Measurements from ENCODE around the gene CFAP77.
A peak's percentile ranks its signal among the peaks of the same experiment; 100 is the strongest.
"Not testable (repeated sequence)": the region's sequence is repeated elsewhere in the genome, so short reads cannot be mapped to it uniquely, and the experiment has no call there.

The CFAP77 gene

GRCh38 chr9:132409828-132410528, at the start of gene CFAP77:
TSS of gene CFAP77 (plus strand) at chr9:132410211. CDS start at chr9:132410272, 61 bp downstream.
- Mint-ChIP-seq H3K36me3 (peaks cover 2 to 8% of the 10 kb centered on the region in 2 donors), H3K4me1 (peaks cover 31 to 40% of the 10 kb centered on the region in 2 donors), H3K4me3 (peak within 1 kb of the TSS; percentile 68 to 79), H3K9me3 (no peaks in the 10 kb centered on the region), H3K27ac (peak within 1 kb of the TSS; percentile 80), H3K27me3 (peaks cover 15 to 25% of the 10 kb centered on the region in 2 donors)
- ATAC-seq (replicated peaks) (peak; percentile 38 to 41), DNase-seq (no peak)

GRCh38 chr9:132364068-132364467, 45.9 kb upstream of the CFAP77 start:
- ATAC-seq (replicated peaks) (no peak), DNase-seq (no peak)
- H3K4me1 Mint-ChIP-seq: peaks cover 10 to 20% of the 10 kb centered on the region in 2 donors
- H3K27ac Mint-ChIP-seq: no peak overlapping the region
- H3K9me3 Mint-ChIP-seq: no peaks in the 10 kb centered on the region
- H3K36me3 Mint-ChIP-seq: no peaks in the 10 kb centered on the region
- no peak overlapping the region for H3K4me3 Mint-ChIP-seq
- H3K27me3 Mint-ChIP-seq: no peaks in the 10 kb centered on the region

- H3K27me3 Mint-ChIP-seq: no peaks in the 10 kb centered on the region
- peaks cover 10 to 18% of the 10 kb centered on the region in 2 donors for H3K4me1 Mint-ChIP-seq
- no peaks in the 10 kb centered on the region for H3K9me3 Mint-ChIP-seq
- no peak overlapping the region for H3K27ac Mint-ChIP-seq
- H3K4me3 Mint-ChIP-seq: no peak overlapping the region
- peaks cover 0 to 4% of the 10 kb centered on the region in 2 donors for H3K36me3 Mint-ChIP-seq
- DNase-seq (no peak), ATAC-seq (replicated peaks) (no peak)
Measured at GRCh38 chr9:132365986-132366385, 44.0 kb upstream of the CFAP77 start.

- H3K4me1 Mint-ChIP-seq: peaks cover 10 to 18% of the 10 kb centered on the region in 2 donors
- peaks cover 0 to 4% of the 10 kb centered on the region in 2 donors for H3K36me3 Mint-ChIP-seq
- no peak overlapping the region for H3K4me3 Mint-ChIP-seq
- no peak for DNase-seq
- H3K27ac Mint-ChIP-seq: no peak overlapping the region
- H3K9me3 Mint-ChIP-seq: no peaks in the 10 kb centered on the region
- no peak for ATAC-seq (replicated peaks)
- H3K27me3 Mint-ChIP-seq: no peaks in the 10 kb centered on the region
Measured at GRCh38 chr9:132366481-132366880, 43.5 kb upstream of the CFAP77 start.

GRCh38 chr9:132367613-132368313, 42.2 kb upstream of the CFAP77 start:
- DNase-seq (no peak), ATAC-seq (replicated peaks) (no peak)
- H3K4me1 Mint-ChIP-seq: peaks cover 18 to 27% of the 10 kb centered on the region in 2 donors
- no peak overlapping the region for H3K27ac Mint-ChIP-seq
- H3K9me3 Mint-ChIP-seq: no peaks in the 10 kb centered on the region
- no peaks in the 10 kb centered on the region for H3K27me3 Mint-ChIP-seq
- no peak overlapping the region for H3K4me3 Mint-ChIP-seq
- peaks cover 2 to 10% of the 10 kb centered on the region in 2 donors for H3K36me3 Mint-ChIP-seq

GRCh38 chr9:132369421-132369820, 40.6 kb upstream of the CFAP77 start:
- DNase-seq (no peak), ATAC-seq (replicated peaks) (no peak)
- Mint-ChIP-seq H3K27me3 (no peaks in the 10 kb centered on the region), H3K4me3 (no peak overlapping the region), H3K36me3 (peaks cover 4 to 17% of the 10 kb centered on the region in 2 donors), H3K9me3 (no peaks in the 10 kb centered on the region), H3K4me1 (peaks cover 27 to 43% of the 10 kb centered on the region in 2 donors), H3K27ac (no peak overlapping the region)

- Mint-ChIP-seq H3K4me1 (peaks cover 34 to 51% of the 10 kb centered on the region in 2 donors), H3K4me3 (no peak overlapping the region), H3K9me3 (no peaks in the 10 kb centered on the region), H3K27me3 (no peaks in the 10 kb centered on the region), H3K36me3 (peaks cover 8 to 23% of the 10 kb centered on the region in 2 donors), H3K27ac (no peak overlapping the region)
- ATAC-seq (replicated peaks) (no peak), DNase-seq (no peak)
Measured at GRCh38 chr9:132370592-132370991, 39.4 kb upstream of the CFAP77 start.

GRCh38 chr9:132372177-132373095, 37.6 kb upstream of the CFAP77 start:
- no peak for ATAC-seq (replicated peaks)
- no peak for DNase-seq
- Mint-ChIP-seq H3K4me3 (peak overlapping the region; percentile 72 to 77), H3K36me3 (peaks cover 8 to 30% of the 10 kb centered on the region in 2 donors), H3K9me3 (no peaks in the 10 kb centered on the region), H3K27ac (peak overlapping the region; percentile 97), H3K27me3 (no peaks in the 10 kb centered on the region), H3K4me1 (peaks cover 29 to 40% of the 10 kb centered on the region in 2 donors)

GRCh38 chr9:132377769-132378168, 32.2 kb upstream of the CFAP77 start:
- Mint-ChIP-seq H3K36me3 (peaks cover 26 to 31% of the 10 kb centered on the region in 2 donors), H3K4me1 (peaks cover 31 to 50% of the 10 kb centered on the region in 2 donors)
- not testable (repeated sequence) for ATAC-seq (replicated peaks); H3K27me3 Mint-ChIP-seq; DNase-seq; H3K9me3 Mint-ChIP-seq; H3K4me3 Mint-ChIP-seq; H3K27ac Mint-ChIP-seq

GRCh38 chr9:132378416-132378815, 31.6 kb upstream of the CFAP77 start:
- peaks cover 28 to 31% of the 10 kb centered on the region in 2 donors for H3K36me3 Mint-ChIP-seq
- H3K27me3 Mint-ChIP-seq; H3K9me3 Mint-ChIP-seq; H3K4me3 Mint-ChIP-seq; H3K27ac Mint-ChIP-seq; DNase-seq; ATAC-seq (replicated peaks): not testable (repeated sequence)
- H3K4me1 Mint-ChIP-seq: peaks cover 32 to 50% of the 10 kb centered on the region in 2 donors

- ATAC-seq (replicated peaks) (peak; percentile 89 to 90), DNase-seq (peak; percentile 48)
- Mint-ChIP-seq H3K36me3 (peaks cover 42 to 48% of the 10 kb centered on the region in 2 donors), H3K27me3 (no peaks in the 10 kb centered on the region), H3K27ac (peak overlapping the region; percentile 94), H3K4me3 (peak overlapping the region; percentile 76), H3K4me1 (peaks cover 42 to 69% of the 10 kb centered on the region in 2 donors), H3K9me3 (no peaks in the 10 kb centered on the region)
Measured at GRCh38 chr9:132381966-132382541, 28.0 kb upstream of the CFAP77 start.

- DNase-seq (peak; percentile 42), ATAC-seq (replicated peaks) (peak; percentile 53 to 66)
- no peaks in the 10 kb centered on the region for H3K27me3 Mint-ChIP-seq
- no peaks in the 10 kb centered on the region for H3K9me3 Mint-ChIP-seq
- H3K27ac Mint-ChIP-seq: peak overlapping the region; percentile 93
- H3K36me3 Mint-ChIP-seq: peaks cover 55 to 63% of the 10 kb centered on the region in 2 donors
- H3K4me1 Mint-ChIP-seq: peaks cover 42 to 70% of the 10 kb centered on the region in 2 donors
- H3K4me3 Mint-ChIP-seq: peak overlapping the region; percentile 70 to 75
Measured at GRCh38 chr9:132383462-132383883, 26.5 kb upstream of the CFAP77 start.

GRCh38 chr9:132384376-132384775, 25.6 kb upstream of the CFAP77 start:
- ATAC-seq (replicated peaks): peak; percentile 47 to 55
- Mint-ChIP-seq H3K4me1 (peaks cover 42 to 70% of the 10 kb centered on the region in 2 donors), H3K4me3 (peak overlapping the region; percentile 70 to 75), H3K27me3 (no peaks in the 10 kb centered on the region), H3K27ac (peak overlapping the region; percentile 93), H3K9me3 (no peaks in the 10 kb centered on the region), H3K36me3 (peaks cover 52 to 65% of the 10 kb centered on the region in 2 donors)
- no peak for DNase-seq

Data from stimulated activated naive B cell treated with anti-CD40 and anti-IgM and Interleukin-4, amounts not matched to agents 10 μg/mL and 1 μg/mL and 100 μg/mL, for 72 hours (primary cell).